Measurements from ENCODE around the gene ALDH1L1.

The ALDH1L1 gene

DNA sequence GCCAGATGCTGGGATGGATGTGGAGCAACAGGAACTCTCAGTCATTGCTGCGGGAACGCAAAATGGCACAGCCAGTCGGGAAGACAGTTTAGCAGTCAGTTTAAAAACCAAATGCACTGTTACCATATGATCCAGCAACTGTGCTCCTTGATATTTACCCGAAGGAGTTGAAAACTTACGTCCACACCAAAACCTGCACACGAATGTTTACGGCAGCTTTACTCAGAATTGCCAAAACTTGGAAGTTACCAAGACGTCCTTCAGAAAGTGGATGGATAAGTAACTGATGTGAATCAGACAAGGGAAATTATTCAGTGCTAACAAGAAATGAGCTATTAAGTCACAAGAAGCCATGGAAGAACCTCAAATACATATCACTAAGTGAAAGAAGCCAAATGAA lies 60.4 kb downstream of the ALDH1L1 start:
- POLR2A ChIA-PET, result no interaction called here
- CTCF ChIA-PET, result no interaction called here
- 97% methylated on average over 5 of the region's 8 CpGs for WGBS (ENCODE audit: insufficient coverage)

DNA sequence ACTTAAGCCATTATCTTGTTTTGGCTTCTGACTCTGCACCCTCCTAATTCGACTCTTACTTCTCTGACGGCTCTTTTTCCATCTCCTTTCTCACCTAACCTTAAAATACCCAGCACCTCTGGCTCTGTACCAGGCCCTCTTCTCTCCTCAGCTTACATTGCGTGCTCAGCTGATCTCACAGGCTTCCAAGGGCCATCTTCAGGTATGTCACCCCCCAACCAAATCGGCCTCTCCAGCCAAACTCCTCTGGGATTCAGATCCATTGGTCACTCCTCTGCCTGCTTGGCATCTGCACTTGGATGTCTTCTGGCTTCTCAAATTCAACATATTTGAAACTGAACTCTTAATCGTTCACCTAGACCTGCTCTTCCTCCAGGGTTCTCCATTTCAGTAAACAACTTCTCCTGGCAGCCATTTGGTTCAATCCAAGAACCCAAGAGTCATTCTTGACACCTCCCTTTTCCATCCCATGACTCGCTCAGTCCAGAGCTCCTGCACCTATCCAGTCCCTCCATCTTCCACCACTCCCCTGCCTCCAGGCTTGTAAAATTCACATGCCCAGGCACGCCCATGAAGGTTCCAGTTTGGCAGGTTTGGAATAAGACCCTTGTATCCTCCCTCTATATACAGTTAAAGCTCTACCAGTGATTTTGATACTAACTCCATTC lies 61.2 kb downstream of the ALDH1L1 start:
- H3K27ac ChIP-seq (ENCODE audit: insufficient read depth in 1 of 2, low read depth in 1 of 2, low read length in 2 of 2, poor library complexity in 1 of 2, severe bottlenecking in 2 of 2), result no peak overlapping the region
- WGBS (ENCODE audit: insufficient coverage), result 93% methylated on average over 7 of the region's 7 CpGs
- no peaks in the 10 kb centered on the region for H3K36me3 ChIP-seq (ENCODE audit: control insufficient read depth in 4 of 4, insufficient read depth in 4 of 4, low read length in 3 of 4)
- H3K27me3 ChIP-seq (replicated peaks in 2 of 5; ENCODE audit: control insufficient read depth in 4 of 5, insufficient read depth in 5 of 5, low read length in 4 of 5), result peaks cover 0 to 2% (median 0%) of the 10 kb centered on the region in 5 experiments
- H3K4me1 ChIP-seq (ENCODE audit: control extremely low read depth in 1 of 4, control insufficient read depth in 4 of 4, insufficient read depth in 4 of 4, low read length in 3 of 4), result no peaks in the 10 kb centered on the region
- no peaks in the 10 kb centered on the region for H3K9me3 ChIP-seq (ENCODE audit: control extremely low read depth in 1 of 5, control insufficient read depth in 4 of 5, insufficient read depth in 2 of 5, low read depth in 1 of 5, low read length in 4 of 5)
- no peak overlapping the region for H3K4me3 ChIP-seq (ENCODE audit: control insufficient read depth in 1 of 7, extremely low read depth in 1 of 7, insufficient read depth in 4 of 7, low read depth in 2 of 7, low read length in 6 of 7)
- no peak for DNase-seq
- CTCF ChIA-PET, result no interaction called here
- POLR2A ChIA-PET, result no interaction called here

More for the DNA sequence above, 60.4 kb downstream of the ALDH1L1 start:
- Histone ChIP-seq H3K9me3 (ENCODE audit: control extremely low read depth in 1 of 5, control insufficient read depth in 4 of 5, insufficient read depth in 2 of 5, low read depth in 1 of 5, low read length in 4 of 5) (no peaks in the 10 kb centered on the region), H3K27me3 (replicated peaks in 2 of 5; ENCODE audit: control insufficient read depth in 4 of 5, insufficient read depth in 5 of 5, low read length in 4 of 5) (peaks cover 0 to 2% (median 0%) of the 10 kb centered on the region in 5 experiments), H3K36me3 (ENCODE audit: control insufficient read depth in 4 of 4, insufficient read depth in 4 of 4, low read length in 3 of 4) (no peaks in the 10 kb centered on the region), H3K27ac (ENCODE audit: insufficient read depth in 1 of 2, low read depth in 1 of 2, low read length in 2 of 2, poor library complexity in 1 of 2, severe bottlenecking in 2 of 2) (no peak overlapping the region), H3K4me1 (ENCODE audit: control extremely low read depth in 1 of 4, control insufficient read depth in 4 of 4, insufficient read depth in 4 of 4, low read length in 3 of 4) (no peaks in the 10 kb centered on the region), H3K4me3 (ENCODE audit: control insufficient read depth in 1 of 7, extremely low read depth in 1 of 7, insufficient read depth in 4 of 7, low read depth in 2 of 7, low read length in 6 of 7) (no peak overlapping the region)
- DNase-seq, result no peak

DNA sequence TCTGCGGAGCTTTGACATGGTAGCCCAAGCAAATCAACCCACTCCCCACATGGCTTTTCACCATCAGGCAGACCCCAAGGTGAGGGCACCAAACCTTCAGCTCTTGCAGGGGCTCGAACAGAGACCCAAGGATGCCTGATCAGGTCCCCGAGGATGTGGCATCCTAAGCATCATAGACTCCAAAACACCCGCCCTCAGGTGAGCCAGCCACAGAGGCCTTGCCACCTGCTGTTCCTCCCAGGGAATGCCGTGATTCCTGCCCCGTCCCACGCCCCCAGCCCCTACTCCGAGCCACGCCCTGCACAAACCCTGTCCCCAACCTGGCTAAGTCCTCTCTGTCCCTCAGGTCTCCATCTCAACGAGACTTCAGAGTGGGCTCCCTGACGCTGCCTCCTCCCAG lies 61.8 kb downstream of the ALDH1L1 start:
- POLR2A ChIA-PET, result no interaction called here
- H3K27me3 ChIP-seq (replicated peaks in 2 of 5; ENCODE audit: control insufficient read depth in 4 of 5, insufficient read depth in 5 of 5, low read length in 4 of 5), result peaks cover 0 to 2% (median 0%) of the 10 kb centered on the region in 5 experiments
- no peak overlapping the region for H3K27ac ChIP-seq (ENCODE audit: insufficient read depth in 1 of 2, low read depth in 1 of 2, low read length in 2 of 2, poor library complexity in 1 of 2, severe bottlenecking in 2 of 2)
- H3K9me3 ChIP-seq (ENCODE audit: control extremely low read depth in 1 of 5, control insufficient read depth in 4 of 5, insufficient read depth in 2 of 5, low read depth in 1 of 5, low read length in 4 of 5), result no peaks in the 10 kb centered on the region
- CTCF ChIA-PET, result no interaction called here
- H3K4me3 ChIP-seq (ENCODE audit: control insufficient read depth in 1 of 7, extremely low read depth in 1 of 7, insufficient read depth in 4 of 7, low read depth in 2 of 7, low read length in 6 of 7), result no peak overlapping the region
- no peaks in the 10 kb centered on the region for H3K4me1 ChIP-seq (ENCODE audit: control extremely low read depth in 1 of 4, control insufficient read depth in 4 of 4, insufficient read depth in 4 of 4, low read length in 3 of 4)
- no peak for DNase-seq
- H3K36me3 ChIP-seq (ENCODE audit: control insufficient read depth in 4 of 4, insufficient read depth in 4 of 4, low read length in 3 of 4), result no peaks in the 10 kb centered on the region
- 94% methylated on average over 10 of the region's 11 CpGs for WGBS (ENCODE audit: insufficient coverage)

DNA sequence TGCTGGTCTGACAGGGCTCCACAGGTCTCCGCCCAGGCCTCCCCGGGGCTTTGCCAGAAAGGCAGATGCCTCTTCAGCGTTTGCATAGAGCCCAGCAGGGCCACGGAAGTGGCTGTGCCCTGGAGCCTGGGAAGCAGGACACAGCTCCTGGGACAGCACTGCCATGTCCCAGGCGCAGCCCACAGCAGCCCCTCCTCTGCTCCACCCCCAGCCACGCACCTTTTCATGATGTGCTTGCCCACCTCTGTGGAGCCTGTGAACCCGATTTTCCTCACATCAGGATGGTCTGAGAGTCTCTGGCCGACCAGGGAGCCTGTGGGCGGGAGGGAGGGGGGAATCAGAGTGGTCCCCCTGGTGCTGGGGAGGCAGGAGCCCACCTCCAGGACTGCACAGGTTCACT lies 62.6 kb downstream of the ALDH1L1 start:
- Histone ChIP-seq H3K9me3 (ENCODE audit: control extremely low read depth in 1 of 5, control insufficient read depth in 4 of 5, insufficient read depth in 2 of 5, low read depth in 1 of 5, low read length in 4 of 5) (no peaks in the 10 kb centered on the region), H3K4me1 (ENCODE audit: control extremely low read depth in 1 of 4, control insufficient read depth in 4 of 4, insufficient read depth in 4 of 4, low read length in 3 of 4) (no peaks in the 10 kb centered on the region), H3K27me3 (replicated peaks in 2 of 5; ENCODE audit: control insufficient read depth in 4 of 5, insufficient read depth in 5 of 5, low read length in 4 of 5) (peaks cover 0 to 2% (median 0%) of the 10 kb centered on the region in 5 experiments), H3K27ac (ENCODE audit: insufficient read depth in 1 of 2, low read depth in 1 of 2, low read length in 2 of 2, poor library complexity in 1 of 2, severe bottlenecking in 2 of 2) (no peak overlapping the region), H3K4me3 (ENCODE audit: control insufficient read depth in 1 of 7, extremely low read depth in 1 of 7, insufficient read depth in 4 of 7, low read depth in 2 of 7, low read length in 6 of 7) (no peak overlapping the region), H3K36me3 (ENCODE audit: control insufficient read depth in 4 of 4, insufficient read depth in 4 of 4, low read length in 3 of 4) (no peaks in the 10 kb centered on the region)
- ChIA-PET CTCF (interaction anchor here (1.4 kb wide), 1 partner anchor 10 kb away, joined by 3 read pairs; no protein-coding TSS in a partner anchor), POLR2A (no interaction called here)
- DNase-seq, result no peak
- WGBS (ENCODE audit: insufficient coverage), result 97% methylated on average over 6 of the region's 9 CpGs

DNA sequence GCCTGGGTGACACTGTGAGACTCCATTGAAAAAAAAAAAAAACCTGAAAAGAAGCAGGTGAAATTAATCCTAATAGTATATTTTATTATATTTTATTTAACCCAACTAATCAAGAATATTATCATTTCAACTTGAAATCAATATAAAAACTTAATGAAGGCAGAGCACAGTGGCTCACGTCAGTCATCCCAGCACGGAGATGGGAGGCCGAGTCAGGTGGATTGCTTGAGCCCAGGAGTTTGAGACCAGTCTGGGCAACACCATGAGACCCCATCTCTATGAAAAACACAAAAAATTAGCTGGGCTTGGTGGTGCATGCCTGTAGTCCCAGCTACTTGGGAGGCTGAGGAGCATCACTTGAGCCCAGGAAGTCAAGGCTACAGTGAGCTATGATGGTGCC lies 63.2 kb downstream of the ALDH1L1 start:
- H3K4me1 ChIP-seq (ENCODE audit: control extremely low read depth in 1 of 4, control insufficient read depth in 4 of 4, insufficient read depth in 4 of 4, low read length in 3 of 4), result no peaks in the 10 kb centered on the region
- DNase-seq, result no peak
- H3K9me3 ChIP-seq (ENCODE audit: control extremely low read depth in 1 of 5, control insufficient read depth in 4 of 5, insufficient read depth in 2 of 5, low read depth in 1 of 5, low read length in 4 of 5), result no peaks in the 10 kb centered on the region
- ChIA-PET CTCF (interaction anchor here (1.4 to 1.7 kb wide), 2 partner anchors 9 to 17 kb away, joined by 3 to 6 read pairs; no protein-coding TSS in a partner anchor), POLR2A (no interaction called here)
- peaks cover 0 to 2% (median 0%) of the 10 kb centered on the region in 5 experiments for H3K27me3 ChIP-seq (replicated peaks in 2 of 5; ENCODE audit: control insufficient read depth in 4 of 5, insufficient read depth in 5 of 5, low read length in 4 of 5)
- 100% methylated on average over 3 of the region's 3 CpGs for WGBS (ENCODE audit: insufficient coverage)
- H3K4me3 ChIP-seq (ENCODE audit: control insufficient read depth in 1 of 7, extremely low read depth in 1 of 7, insufficient read depth in 4 of 7, low read depth in 2 of 7, low read length in 6 of 7), result no peak overlapping the region
- no peak overlapping the region for H3K27ac ChIP-seq (ENCODE audit: insufficient read depth in 1 of 2, low read depth in 1 of 2, low read length in 2 of 2, poor library complexity in 1 of 2, severe bottlenecking in 2 of 2)
- no peaks in the 10 kb centered on the region for H3K36me3 ChIP-seq (ENCODE audit: control insufficient read depth in 4 of 4, insufficient read depth in 4 of 4, low read length in 3 of 4)

DNA sequence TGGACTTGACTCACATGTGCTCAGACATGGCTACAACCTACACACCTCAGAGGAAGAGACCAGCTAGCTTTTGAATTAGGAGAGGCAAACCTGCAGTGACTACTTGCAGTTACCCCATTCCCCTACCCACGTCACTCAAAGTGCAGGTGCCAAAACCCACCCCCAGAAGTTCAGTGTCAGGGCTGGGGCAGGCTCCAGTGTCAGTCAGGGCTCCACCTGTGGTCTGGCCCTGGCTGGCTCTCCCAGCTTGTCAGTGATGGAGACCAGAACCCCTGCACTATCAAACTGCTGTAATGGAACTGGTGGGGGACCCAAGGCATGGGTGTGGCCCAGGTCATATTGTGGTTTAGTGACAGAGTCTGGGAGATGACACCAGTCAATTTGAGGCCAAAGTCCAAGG lies 63.9 kb downstream of the ALDH1L1 start:
- no peak for DNase-seq
- CTCF ChIA-PET, result interaction anchor here (1.4 to 1.7 kb wide), 2 partner anchors 8 to 17 kb away, joined by 3 to 6 read pairs; no protein-coding TSS in a partner anchor
- Histone ChIP-seq H3K9me3 (ENCODE audit: control extremely low read depth in 1 of 5, control insufficient read depth in 4 of 5, insufficient read depth in 2 of 5, low read depth in 1 of 5, low read length in 4 of 5) (no peaks in the 10 kb centered on the region), H3K4me1 (ENCODE audit: control extremely low read depth in 1 of 4, control insufficient read depth in 4 of 4, insufficient read depth in 4 of 4, low read length in 3 of 4) (no peaks in the 10 kb centered on the region), H3K27ac (ENCODE audit: insufficient read depth in 1 of 2, low read depth in 1 of 2, low read length in 2 of 2, poor library complexity in 1 of 2, severe bottlenecking in 2 of 2) (no peak overlapping the region), H3K27me3 (replicated peaks in 2 of 5; ENCODE audit: control insufficient read depth in 4 of 5, insufficient read depth in 5 of 5, low read length in 4 of 5) (no peaks in the 10 kb centered on the region), H3K36me3 (ENCODE audit: control insufficient read depth in 4 of 4, insufficient read depth in 4 of 4, low read length in 3 of 4) (no peaks in the 10 kb centered on the region), H3K4me3 (ENCODE audit: control insufficient read depth in 1 of 7, extremely low read depth in 1 of 7, insufficient read depth in 4 of 7, low read depth in 2 of 7, low read length in 6 of 7) (no peak overlapping the region)
- WGBS (ENCODE audit: insufficient coverage), result 100% methylated on average over 1 of the region's 1 CpG
- POLR2A ChIA-PET, result no interaction called here

DNA sequence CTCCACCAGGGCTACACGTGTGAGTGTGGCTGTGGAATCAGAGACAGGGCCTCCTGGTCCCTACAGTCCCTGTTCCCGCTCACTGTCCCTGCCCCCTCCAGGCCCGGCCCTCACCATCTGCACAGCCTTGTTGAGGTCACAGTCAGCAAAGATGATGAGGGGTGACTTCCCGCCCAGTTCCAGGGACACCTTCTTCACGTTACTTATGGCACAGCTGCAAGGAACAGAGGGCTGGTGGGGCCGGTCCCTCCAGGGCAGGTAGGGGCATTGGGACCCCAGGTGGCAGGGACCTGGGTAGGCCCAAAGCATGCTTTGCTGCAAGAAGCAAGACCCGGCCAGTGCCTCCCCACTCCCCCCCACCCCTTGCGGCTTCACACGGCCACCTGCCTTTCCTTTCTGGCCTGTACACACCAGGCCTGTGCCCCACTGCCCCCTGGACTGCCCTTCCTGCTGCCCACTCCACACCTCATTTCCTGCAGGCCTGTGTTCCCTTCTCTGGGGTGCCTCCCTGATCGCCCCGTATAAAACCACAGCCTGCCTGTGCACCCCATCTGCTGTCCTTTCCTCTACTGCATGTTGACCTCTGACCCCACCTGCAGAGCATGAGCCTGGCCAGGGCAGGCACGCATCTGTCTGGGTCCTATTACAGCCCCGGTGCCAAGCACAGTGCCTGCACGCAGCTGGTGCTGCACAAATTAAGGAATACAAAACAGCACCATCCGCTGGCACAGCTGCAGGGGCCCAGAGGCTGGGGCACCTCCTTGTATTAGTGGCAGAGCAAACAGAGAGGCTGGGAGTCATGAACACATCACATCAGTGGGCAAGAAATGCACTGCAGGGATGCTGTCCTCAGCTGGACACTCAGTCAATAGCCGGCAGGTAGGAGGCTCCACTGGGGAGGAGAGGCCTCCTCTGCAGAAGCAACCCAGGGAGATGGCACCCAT lies 65.7 kb downstream of the ALDH1L1 start:
- Histone ChIP-seq H3K27me3 (replicated peaks in 2 of 5; ENCODE audit: control insufficient read depth in 4 of 5, insufficient read depth in 5 of 5, low read length in 4 of 5) (no peaks in the 10 kb centered on the region), H3K27ac (ENCODE audit: insufficient read depth in 1 of 2, low read depth in 1 of 2, low read length in 2 of 2, poor library complexity in 1 of 2, severe bottlenecking in 2 of 2) (no peak overlapping the region), H3K9me3 (ENCODE audit: control extremely low read depth in 1 of 5, control insufficient read depth in 4 of 5, insufficient read depth in 2 of 5, low read depth in 1 of 5, low read length in 4 of 5) (no peaks in the 10 kb centered on the region), H3K36me3 (ENCODE audit: control insufficient read depth in 4 of 4, insufficient read depth in 4 of 4, low read length in 3 of 4) (no peaks in the 10 kb centered on the region), H3K4me3 (ENCODE audit: control insufficient read depth in 1 of 7, extremely low read depth in 1 of 7, insufficient read depth in 4 of 7, low read depth in 2 of 7, low read length in 6 of 7) (no peak overlapping the region), H3K4me1 (ENCODE audit: control extremely low read depth in 1 of 4, control insufficient read depth in 4 of 4, insufficient read depth in 4 of 4, low read length in 3 of 4) (no peaks in the 10 kb centered on the region)
- DNase-seq, result no peak
- CTCF ChIA-PET, result no interaction called here
- POLR2A ChIA-PET, result no interaction called here
- WGBS (ENCODE audit: insufficient coverage), result 94% methylated on average over 12 of the region's 16 CpGs
